K562 (cell line): Measurements from ENCODE around the gene P2RY11. TPM values are rescaled to one million over a fixed set of nuclear protein-coding genes. Genes with fewer than 3 reads are reported as not detected.

ENCODE experiments used
- ATAC-seq: fragments of 200-7000 bp; cut with Tn5 transposase; 3 replicates; pipeline ENCODE4 v1.9.1; 2020; ENCODE audit warnings: moderate library complexity
- BruUV-seq: library from RNA; stranded (reverse); fragments of 400-500 nt; replicated peaks from 2 replicates; lab custom pipeline; 2021; lab: Mats Ljungman, UMichigan
- CTCF ChIA-PET: fragments of 300-600 bp; formaldehyde crosslinking; extraction: SDS; loops from one replicate; lab custom pipeline; 2021; ENCODE audit warnings: low intra/inter-chr PET ratio; lab: Yijun Ruan, JAX
- POLR2A ChIA-PET: fragments of 300-600, 350-650 bp; sonication (Branson Sonifier 250); formaldehyde crosslinking; extraction: SDS; loops from one replicate; lab custom pipeline; 2021; ENCODE audit warnings: antibody characterized with exemption, inconsistent platforms; lab: Yijun Ruan, JAX
- DNase-seq, 4 experiments: peaks; one replicate each; pipeline versions ENCODE4 v3.0.0 to v3.0.0-alpha.2; 2011 to 2018; ENCODE audit warnings: low spot score in 3 of 4, mixed read lengths in 3 of 4; ENCODE audit errors: extremely low read depth in 1 of 4
- FAIRE-seq: peaks from 2 replicates; lab custom pipeline; 2011; peaks lifted over from hg19 to GRCh38; lab: Jason Lieb, UNC
- H2AFZ ChIP-seq: 2 replicates; pipeline ENCODE4 v1.6.0; 2011; ENCODE audit warnings: low read depth, low read length, control low read depth, inconsistent platforms
- H3K27ac ChIP-seq: fragments of 200-600 bp; 3 replicates; pipeline ENCODE4 v1.8.0; 2011; ENCODE audit warnings: low read depth, mild to moderate bottlenecking, control low read depth, inconsistent platforms, low read length, moderate library complexity, mixed read lengths; ENCODE audit errors: extremely low read depth
- H3K27me3 ChIP-seq, 2 experiments: fragments of 300-600 bp in 1 of 2; 2 replicates in 1 of 2; 3 replicates in 1 of 2; pipeline versions ENCODE4 v1.6.0 to v1.8.0; 2011; ENCODE audit warnings: inconsistent platforms in 2 of 2, low read length in 2 of 2, mild to moderate bottlenecking in 1 of 2, mixed read lengths in 1 of 2, moderate library complexity in 1 of 2; ENCODE audit not compliant: control insufficient read depth in 2 of 2, insufficient read depth in 2 of 2
- H3K36me3 ChIP-seq: fragments of 300-600 bp; 3 replicates; pipeline ENCODE4 v1.8.0; 2011; ENCODE audit warnings: mild to moderate bottlenecking, low read length, inconsistent platforms; ENCODE audit not compliant: control insufficient read depth, insufficient read depth
- H3K4me1 ChIP-seq, 2 experiments: fragments of 200-600 bp in 1 of 2; replicated peaks in 1 of 2; 2 replicates in 1 of 2; 3 replicates in 1 of 2; pipeline versions ENCODE4 v1.5.1 to v1.8.0; 2011; ENCODE audit warnings: inconsistent platforms in 2 of 2, low read length in 2 of 2, mild to moderate bottlenecking in 1 of 2, mixed read lengths in 1 of 2, moderate library complexity in 1 of 2; ENCODE audit not compliant: control insufficient read depth in 2 of 2, insufficient read depth in 2 of 2
- H3K4me2 ChIP-seq: 2 replicates; pipeline ENCODE4 v1.6.1; 2011; ENCODE audit warnings: low read length, control low read depth, inconsistent platforms, mixed read lengths; ENCODE audit not compliant: insufficient read depth
- H3K4me3 ChIP-seq: fragments of 200-600 bp; sonication (generic), shearing (Covaris generic); 2 replicates; pipeline ENCODE4 v1.5.1; 2016; ENCODE audit warnings: control low read depth, inconsistent platforms
- H3K79me2 ChIP-seq: fragments of 200-600 bp; 3 replicates; pipeline ENCODE4 v1.8.0; 2011; ENCODE audit warnings: low read length, inconsistent platforms; ENCODE audit not compliant: control insufficient read depth, insufficient read depth
- H3K9ac ChIP-seq, 2 experiments: 2 replicates each; pipeline versions ENCODE4 v1.6.0 to v1.6.1; 2011; ENCODE audit warnings: low read depth in 2 of 2, low read length in 2 of 2, control low read depth in 1 of 2, inconsistent platforms in 1 of 2, mild to moderate bottlenecking in 1 of 2, mixed read lengths in 1 of 2; ENCODE audit not compliant: insufficient read depth in 1 of 2
- H3K9me1 ChIP-seq: one replicate; pipeline ENCODE4 v1.6.0; 2011; ENCODE audit warnings: inconsistent platforms, mild to moderate bottlenecking, low read length, moderate library complexity; ENCODE audit not compliant: control insufficient read depth, insufficient read depth
- H3K9me3 ChIP-seq: replicated peaks from 2 replicates; pipeline ENCODE4 v1.5.1; 2011; ENCODE audit warnings: low read depth, low read length, inconsistent platforms; ENCODE audit not compliant: control insufficient read depth, insufficient read depth
- H4K20me1 ChIP-seq: replicated peaks from 2 replicates; pipeline ENCODE4 v1.6.1; 2011; ENCODE audit warnings: low read length, inconsistent platforms, mixed read lengths; ENCODE audit not compliant: control insufficient read depth, insufficient read depth
- DPF2 ChIP-seq: fragments of 450-650 bp; IDR thresholded peaks from 2 replicates; pipeline ENCODE4 v1.6.1; 2016
- ELF4 ChIP-seq: fragments of 450-650 bp; formaldehyde crosslinking; IDR thresholded peaks from 2 replicates; pipeline ENCODE4 v1.4.0; 2022; ENCODE audit warnings: missing genetic modification characterization
- EP400 ChIP-seq: fragments of 450-650 bp; IDR thresholded peaks from 2 replicates; pipeline ENCODE4 v1.6.1; 2017; ENCODE audit warnings: antibody characterized with exemption, mild to moderate bottlenecking, moderate library complexity
- FOXK2 ChIP-seq, 2 experiments: fragments of 450-650 bp; IDR thresholded peaks in 1 of 2; conservative IDR thresholded peaks in 1 of 2; 2 replicates each; pipeline ENCODE4 v1.6.1; 2016; ENCODE audit warnings: low read depth in 2 of 2, mild to moderate bottlenecking in 1 of 2
- HLTF ChIP-seq: fragments of 450-650 bp; IDR thresholded peaks from 2 replicates; pipeline ENCODE4 v1.6.1; 2016
- NBN ChIP-seq: fragments of 450-650 bp; IDR thresholded peaks from 2 replicates; pipeline ENCODE4 v1.6.1; 2016; ENCODE audit warnings: low read depth, mild to moderate bottlenecking
- OTX1 ChIP-seq: fragments of 450-650 bp; formaldehyde crosslinking; IDR thresholded peaks from 2 replicates; pipeline ENCODE4 v1.4.0; 2022; ENCODE audit warnings: mild to moderate bottlenecking
- PHTF2 ChIP-seq: fragments of 250-450 bp; sonication (Bioruptor Pico); IDR thresholded peaks from 2 replicates; pipeline ENCODE4 v1.5.0; 2021; ENCODE audit warnings: mild to moderate bottlenecking
- POLR2H ChIP-seq: IDR thresholded peaks from 2 replicates; pipeline ENCODE4 v1.6.1; 2016; ENCODE audit warnings: missing genetic modification characterization, low read depth, mild to moderate bottlenecking, control low read depth, missing compliant biosample characterization, moderate library complexity
- TAF7 ChIP-seq: fragments of 450-650 bp; IDR thresholded peaks from 2 replicates; pipeline ENCODE4 v1.6.1; 2016; ENCODE audit warnings: missing genetic modification characterization, missing compliant biosample characterization
- ZNF384 ChIP-seq: IDR thresholded peaks from 2 replicates; pipeline ENCODE4 v1.6.1; 2012; ENCODE audit warnings: low read depth, low read length, improper control_type of control experiment
- in situ Hi-C: fragments of 300-500 bp; cut with MboI; formaldehyde crosslinking; loops from 4 replicates; pipeline ENCODE4 v1.15.0; 2018; ENCODE audit warnings: inconsistent platforms, mixed read lengths
- intact Hi-C: fragments of 100-400 bp; cut with micrococcal nuclease; formaldehyde crosslinking; loops from 2 replicates; pipeline ENCODE4 v1.14.2; 2022
- polyA plus RNA-seq, 8 experiments: library from polyadenylated mRNA; depleted of rRNA in 4 of 8; stranded (reverse) in 5 of 8; unstranded in 3 of 8; fragments of >200 nt; fragmentation: Nextera tagmentation in 2 of 8; fragmentation: Illumina TruSeq in 1 of 8; extraction: Ambion mirVana in 2 of 8; extraction: Trizol in 1 of 8; gene quantifications; 2 replicates each; pipeline versions ENCODE4 v1.2.1 to v1.2.3, GENCODE V29; 2011 to 2014; ENCODE audit warnings: inconsistent platforms in 1 of 8, missing spikeins in 1 of 8
- total RNA-seq, 7 experiments: library from RNA; depleted of rRNA in 6 of 7; stranded (reverse); fragments of >200 nt in 6 of 7; fragmentation: Illumina TruSeq in 2 of 7; extraction: Trizol in 2 of 7; gene quantifications; 2 replicates each; pipeline versions ENCODE4 v1.2.1 to v1.2.3, GENCODE V29; 2011 to 2021; ENCODE audit warnings: low replicate concordance in 1 of 7
- TF ChIP-seq, protein P1 (sequence below): fragments of 450-650 bp; formaldehyde crosslinking; IDR thresholded peaks from 2 replicates; pipeline ENCODE4 v1.4.0; 2022; ENCODE audit warnings: missing genetic modification characterization
- TF ChIP-seq, protein P2 (sequence below): fragments of 450-650 bp; formaldehyde crosslinking; conservative IDR thresholded peaks from 2 replicates; pipeline ENCODE4 v1.4.0; 2022; ENCODE audit warnings: mild to moderate bottlenecking, missing genetic modification characterization

P2RY11 gene
- total and polyA plus RNA-seq, 9 of the 15 experiments (the other 6 are each of a cell fraction or from before 2014, with no cell fraction given), result 0.03 to 10.1 (median 1.5) TPM

DNA sequence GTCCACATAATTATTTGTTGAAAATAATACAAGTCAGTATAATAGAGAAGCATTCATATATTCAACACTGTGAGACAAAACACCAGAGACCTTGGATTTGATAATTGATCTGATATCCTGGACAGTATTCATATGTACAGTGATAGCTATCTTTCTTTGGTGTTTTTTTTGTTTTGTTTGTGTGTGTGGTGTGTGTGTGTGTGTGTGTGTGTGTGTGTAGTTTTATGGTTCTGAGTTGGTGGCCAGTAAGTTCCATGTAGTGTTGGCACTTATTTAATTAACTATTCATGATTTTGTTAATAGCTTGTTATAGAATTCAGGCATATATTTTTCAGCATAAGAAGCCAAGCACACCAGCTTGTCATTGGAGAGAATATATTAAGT, 7.4 kb upstream of the P2RY11 start:
- Histone ChIP-seq H3K4me1 (peaks cover 34 to 41% of the 10 kb centered on the region in 2 experiments), H3K79me2 (peaks cover 31% of the 10 kb centered on the region), H3K27ac (peak overlapping the region; percentile 74; the same call in 2 of the 3 replicates), H3K9me1 (no peaks in the 10 kb centered on the region), H3K36me3 (peaks cover 22% of the 10 kb centered on the region), H3K4me2 (no peak overlapping the region), H4K20me1 (no peaks in the 10 kb centered on the region), H3K9me3 (no peaks in the 10 kb centered on the region), H2AFZ (peak overlapping the region; percentile 75), H3K9ac (peak overlapping the region in 1 of 2 experiments; percentile 45; a peak in 2 of 4 replicates), H3K4me3 (no peak overlapping the region), H3K27me3 (no peaks in the 10 kb centered on the region)
- ATAC-seq (no peak), FAIRE-seq (no peak), DNase-seq (peak in 1 of 4 experiments; percentile 1)
- in situ Hi-C loops (no loop called here), intact Hi-C loops (no loop called here)
- ChIA-PET CTCF (no interaction called here), POLR2A (interaction anchor here (1.0 to 1.4 kb wide), 2 partner anchors 10 to 11 kb away, joined by 3 read pairs; no protein-coding TSS in a partner anchor)
- TF ChIP-seq FOXK2 (conservative IDR thresholded peaks at IDR 0.05 in 1 of 2, IDR thresholded peaks at IDR 0.05 in 1 of 2; ENCODE audit: low read depth in 2 of 2) (0 out of 4 replicates have a peak, but pooled peaks of 1 of the 2 experiments have one; percentile 4), HLTF (no peak), POLR2H (tag) (peak; percentile 43), OTX1 (peak; percentile 71; the same call in 1 of the 2 replicates), DPF2 (0 out of 2 replicates have a peak, but pooled peaks have one; percentile 18), ZNF384 (0 out of 2 replicates have a peak, but pooled peaks have one; percentile 10), EP400 (peak; percentile 23; the same call in 1 of the 2 replicates), ELF4 (CRISPR knock-in tag) (peak; percentile 48; the same call in 1 of the 2 replicates), TAF7 (no peak), PHTF2 (CRISPR knock-in tag) (no peak), NBN (peak; percentile 21; the same call in 1 of the 2 replicates)
- TF ChIP-seq, protein P1, sequence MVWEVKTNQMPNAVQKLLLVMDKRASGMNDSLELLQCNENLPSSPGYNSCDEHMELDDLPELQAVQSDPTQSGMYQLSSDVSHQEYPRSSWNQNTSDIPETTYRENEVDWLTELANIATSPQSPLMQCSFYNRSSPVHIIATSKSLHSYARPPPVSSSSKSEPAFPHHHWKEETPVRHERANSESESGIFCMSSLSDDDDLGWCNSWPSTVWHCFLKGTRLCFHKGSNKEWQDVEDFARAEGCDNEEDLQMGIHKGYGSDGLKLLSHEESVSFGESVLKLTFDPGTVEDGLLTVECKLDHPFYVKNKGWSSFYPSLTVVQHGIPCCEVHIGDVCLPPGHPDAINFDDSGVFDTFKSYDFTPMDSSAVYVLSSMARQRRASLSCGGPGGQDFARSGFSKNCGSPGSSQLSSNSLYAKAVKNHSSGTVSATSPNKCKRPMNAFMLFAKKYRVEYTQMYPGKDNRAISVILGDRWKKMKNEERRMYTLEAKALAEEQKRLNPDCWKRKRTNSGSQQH (CRISPR knock-in tag), result 0 out of 2 replicates have a peak, but pooled peaks have one; percentile 39
- TF ChIP-seq, protein P2, sequence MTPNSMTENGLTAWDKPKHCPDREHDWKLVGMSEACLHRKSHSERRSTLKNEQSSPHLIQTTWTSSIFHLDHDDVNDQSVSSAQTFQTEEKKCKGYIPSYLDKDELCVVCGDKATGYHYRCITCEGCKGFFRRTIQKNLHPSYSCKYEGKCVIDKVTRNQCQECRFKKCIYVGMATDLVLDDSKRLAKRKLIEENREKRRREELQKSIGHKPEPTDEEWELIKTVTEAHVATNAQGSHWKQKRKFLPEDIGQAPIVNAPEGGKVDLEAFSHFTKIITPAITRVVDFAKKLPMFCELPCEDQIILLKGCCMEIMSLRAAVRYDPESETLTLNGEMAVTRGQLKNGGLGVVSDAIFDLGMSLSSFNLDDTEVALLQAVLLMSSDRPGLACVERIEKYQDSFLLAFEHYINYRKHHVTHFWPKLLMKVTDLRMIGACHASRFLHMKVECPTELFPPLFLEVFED, result 0 out of 2 replicates have a peak, but pooled peaks have one; percentile 33
- no TSS peak for BruUV-seq
